ENCODE measurements around the gene CHRM1.

- TF ChIP-seq CTCF (IDR thresholded peaks at IDR 0.05) (no peak), POLR2A (IDR thresholded peaks at IDR 0.05) (no peak), POLR2AphosphoS5 (IDR thresholded peaks at IDR 0.05) (no peak)
These were observed 12.1 kb upstream of the CHRM1 start for GRCh38 chr11:62933285-62933684.
